AG09319 (cell line): ENCODE measurements around the gene SEPTIN2.
"Not testable (repeated sequence)": the region's sequence is repeated elsewhere in the genome, so short reads cannot be mapped to it uniquely, and the experiment has no call there.

Experiments
- DNase-seq: peaks from one replicate; pipeline ENCODE4 v3.0.0-alpha.2; 2010; ENCODE audit warnings: low read depth; ENCODE audit errors: extremely low read depth
- TF ChIP-seq, protein P1 (sequence below): IDR thresholded peaks from 2 replicates; pipeline ENCODE4 v1.5.1; 2011; ENCODE audit warnings: low read depth, mild to moderate bottlenecking, inconsistent platforms, low read length, moderate library complexity

SEPTIN2 gene

DNA sequence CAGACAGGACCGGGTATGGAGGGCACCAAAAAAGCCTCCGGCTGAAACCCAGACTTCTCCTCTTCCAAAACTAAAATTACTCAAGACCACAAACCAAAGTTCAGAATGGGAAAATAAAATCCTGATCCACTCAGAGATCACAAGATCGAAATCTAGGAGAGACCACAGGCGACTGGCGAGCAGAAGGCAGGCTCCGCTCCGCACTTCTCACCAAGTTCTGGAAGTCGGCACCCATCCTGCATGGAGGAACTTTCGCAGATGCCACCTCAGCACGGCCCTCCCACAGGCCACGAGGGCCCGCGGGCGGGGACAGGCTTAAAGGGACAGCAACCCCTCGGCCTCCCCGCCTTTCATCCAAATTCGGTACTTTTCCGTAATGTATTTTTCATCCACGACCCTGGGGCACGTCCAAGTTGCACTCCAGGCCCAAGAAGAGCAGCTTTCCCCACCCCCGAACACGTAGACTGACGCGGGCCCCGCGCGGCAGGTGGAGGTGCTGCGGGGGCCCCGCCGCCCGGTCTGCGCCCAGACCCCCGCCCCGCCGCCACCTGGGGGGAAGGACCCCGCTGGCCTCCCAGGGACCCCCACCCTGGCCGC is 43.9 kb upstream of the SEPTIN2 start:
- DNase-seq, result peak; percentile 44
- TF ChIP-seq, protein P1, sequence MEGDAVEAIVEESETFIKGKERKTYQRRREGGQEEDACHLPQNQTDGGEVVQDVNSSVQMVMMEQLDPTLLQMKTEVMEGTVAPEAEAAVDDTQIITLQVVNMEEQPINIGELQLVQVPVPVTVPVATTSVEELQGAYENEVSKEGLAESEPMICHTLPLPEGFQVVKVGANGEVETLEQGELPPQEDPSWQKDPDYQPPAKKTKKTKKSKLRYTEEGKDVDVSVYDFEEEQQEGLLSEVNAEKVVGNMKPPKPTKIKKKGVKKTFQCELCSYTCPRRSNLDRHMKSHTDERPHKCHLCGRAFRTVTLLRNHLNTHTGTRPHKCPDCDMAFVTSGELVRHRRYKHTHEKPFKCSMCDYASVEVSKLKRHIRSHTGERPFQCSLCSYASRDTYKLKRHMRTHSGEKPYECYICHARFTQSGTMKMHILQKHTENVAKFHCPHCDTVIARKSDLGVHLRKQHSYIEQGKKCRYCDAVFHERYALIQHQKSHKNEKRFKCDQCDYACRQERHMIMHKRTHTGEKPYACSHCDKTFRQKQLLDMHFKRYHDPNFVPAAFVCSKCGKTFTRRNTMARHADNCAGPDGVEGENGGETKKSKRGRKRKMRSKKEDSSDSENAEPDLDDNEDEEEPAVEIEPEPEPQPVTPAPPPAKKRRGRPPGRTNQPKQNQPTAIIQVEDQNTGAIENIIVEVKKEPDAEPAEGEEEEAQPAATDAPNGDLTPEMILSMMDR, result no peak

DNA sequence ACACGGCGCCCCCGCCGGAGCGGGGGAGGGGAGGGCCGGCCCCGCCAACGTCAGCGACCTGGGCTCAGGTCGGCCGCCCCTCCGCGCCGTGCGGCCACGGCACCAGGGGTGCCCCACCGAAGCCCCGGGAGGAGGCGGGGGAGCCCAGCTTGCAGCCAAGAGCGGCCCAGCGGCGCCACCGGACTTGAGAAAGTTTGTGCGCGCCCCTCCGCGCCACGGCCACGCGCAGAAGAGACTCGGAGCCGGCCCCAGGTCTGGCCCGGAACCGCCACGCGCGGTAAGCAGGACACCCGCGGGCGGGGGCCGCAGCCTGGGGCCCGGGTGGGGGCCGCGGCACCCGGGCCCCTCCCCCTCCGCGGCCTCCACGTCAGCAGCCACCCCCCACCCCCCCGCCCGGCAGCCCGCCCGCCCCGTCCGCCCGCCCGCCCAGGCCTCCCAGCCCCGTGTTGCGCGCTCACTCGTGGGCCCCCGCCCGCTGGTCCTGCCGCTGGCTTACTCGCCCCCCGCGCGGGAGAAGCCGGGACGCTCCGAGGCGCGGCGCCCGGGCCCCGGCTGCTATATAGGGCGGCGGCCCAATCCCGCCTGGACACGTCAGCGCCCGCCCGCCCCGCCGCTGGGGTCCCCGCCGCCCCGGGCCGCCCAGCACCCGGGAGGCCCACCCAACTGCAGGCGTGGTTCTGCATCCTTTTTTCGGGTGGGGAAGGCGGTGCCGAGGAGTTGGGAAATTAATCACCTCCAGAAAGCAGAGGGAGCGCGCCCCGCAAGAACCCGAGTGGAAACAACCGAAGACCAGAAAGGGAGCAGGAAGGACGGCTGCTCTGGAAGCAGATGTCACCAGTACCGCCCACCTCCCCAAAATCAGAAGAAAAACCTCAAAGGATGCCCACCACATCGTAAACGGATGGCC is 43.2 kb upstream of the SEPTIN2 start:
- TF ChIP-seq, protein P1, result no peak
- DNase-seq, result peak; percentile 35

DNA sequence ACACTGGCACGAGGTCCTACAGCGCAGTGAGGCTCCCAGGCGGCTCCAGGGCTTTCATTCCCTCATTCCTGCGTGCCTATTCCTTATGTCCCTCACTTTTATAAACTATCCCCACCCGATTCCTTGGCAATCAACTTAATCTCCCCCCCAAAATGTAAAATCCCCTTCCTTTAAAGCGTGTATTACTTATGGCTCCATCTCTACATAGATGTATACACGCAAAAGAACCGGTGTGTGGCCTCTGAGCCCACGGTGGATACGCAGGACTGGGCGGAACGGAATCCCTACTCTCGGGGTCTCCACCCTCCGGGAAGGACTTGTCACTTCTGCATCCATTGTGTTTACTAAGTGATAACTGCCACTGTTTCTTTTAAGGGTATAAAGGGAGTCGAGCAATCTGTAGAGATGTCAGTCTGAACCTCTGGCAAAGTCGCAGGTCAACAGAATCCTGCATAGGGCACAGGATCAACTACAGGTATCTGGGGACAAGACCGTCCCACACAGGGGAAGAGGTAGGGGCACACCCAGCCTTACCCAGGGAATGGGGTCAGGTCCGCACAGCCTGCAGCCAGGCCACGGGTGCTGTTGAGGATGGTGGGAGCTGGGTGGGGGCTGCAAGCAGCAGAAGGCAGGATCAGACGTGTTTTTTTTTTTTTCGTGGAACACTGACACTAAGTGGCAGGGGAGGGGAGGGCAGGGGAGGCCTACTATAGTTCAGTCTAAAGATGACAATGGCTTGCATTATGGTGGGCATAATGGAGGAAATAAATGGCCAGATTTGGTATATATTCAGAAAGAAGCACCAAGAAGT is 42.3 kb upstream of the SEPTIN2 start:
- DNase-seq, result no peak
- TF ChIP-seq, protein P1, result no peak

DNA sequence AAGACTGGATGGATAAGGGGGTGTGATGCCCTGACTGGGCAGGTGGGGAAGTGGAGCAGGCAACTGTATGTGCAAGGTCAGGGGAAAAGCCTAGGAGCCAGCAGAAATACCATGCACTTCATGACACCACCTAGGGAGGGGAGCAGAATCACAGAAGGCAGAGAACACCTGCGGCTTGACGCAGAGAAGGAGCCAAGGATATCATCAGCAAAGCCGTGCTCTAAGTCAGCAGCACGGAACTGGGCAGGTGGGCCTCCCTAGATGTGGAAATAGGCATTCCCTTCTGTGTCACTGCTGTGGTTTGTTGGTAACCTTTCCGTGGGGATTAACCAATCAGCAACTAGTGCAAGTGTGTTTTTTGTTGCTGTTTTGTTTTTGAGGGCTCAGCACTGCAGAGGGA is 41.6 kb upstream of the SEPTIN2 start:
- no peak for DNase-seq

DNA sequence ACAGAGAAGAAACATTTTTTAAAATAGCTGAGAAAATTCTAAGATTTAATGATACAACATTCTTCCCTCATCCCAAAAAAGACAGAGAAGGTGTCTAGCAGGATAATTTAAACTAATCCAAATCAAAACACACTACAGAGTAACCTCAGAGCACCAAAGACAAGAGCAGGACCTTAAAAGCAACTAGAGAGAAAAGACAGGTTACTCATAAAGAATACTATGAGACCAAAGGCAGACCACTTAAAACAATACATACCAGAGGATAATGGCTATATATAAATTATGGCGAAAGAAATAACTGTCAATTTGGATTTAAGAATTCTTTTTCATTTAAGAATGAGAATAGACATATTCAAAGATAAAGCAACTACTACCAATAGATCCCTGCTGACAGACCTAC is 40.2 kb upstream of the SEPTIN2 start:
- TF ChIP-seq, protein P1, result no peak
- no peak for DNase-seq

More for the DNA sequence above, 41.6 kb upstream of the SEPTIN2 start:
- TF ChIP-seq, protein P1, result no peak

DNA sequence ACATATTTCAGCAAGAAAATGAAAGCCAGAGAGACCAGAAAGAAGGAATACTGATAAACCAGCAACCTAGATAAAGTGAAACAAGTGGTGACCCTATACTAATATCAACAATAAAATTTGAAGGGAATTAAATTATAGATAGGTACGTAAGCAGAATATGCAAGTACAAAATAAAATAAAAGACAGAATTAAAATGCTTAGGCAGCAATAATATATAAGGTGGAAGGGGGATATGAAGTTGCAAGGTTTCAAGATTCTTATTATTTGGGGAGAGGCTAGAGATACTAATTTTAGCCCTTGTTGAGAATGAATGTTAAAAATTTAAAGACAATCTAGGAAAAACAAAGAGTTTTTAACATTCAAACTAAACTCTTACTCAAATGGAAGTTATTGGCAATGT is 39.8 kb upstream of the SEPTIN2 start:
- no peak for DNase-seq
- TF ChIP-seq, protein P1, result no peak

DNA sequence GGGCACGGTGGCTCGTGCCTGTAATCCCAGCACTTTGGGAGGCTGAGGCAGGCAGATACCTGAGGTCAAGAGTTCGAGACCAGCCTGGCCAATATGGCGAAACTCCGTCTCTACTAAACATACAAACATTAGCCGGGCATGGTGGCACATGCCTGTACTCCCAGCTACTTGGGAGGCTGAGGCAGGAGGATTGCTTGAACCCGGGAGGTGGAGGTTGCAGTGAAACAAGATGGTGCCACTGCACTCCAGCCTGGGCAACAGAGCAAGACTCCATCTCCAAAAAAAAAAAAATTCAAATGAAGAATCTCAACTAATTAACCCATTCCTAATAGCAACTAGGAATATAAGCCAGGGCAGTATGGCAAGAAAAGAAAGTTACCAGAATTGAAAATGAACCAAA is 37.4 kb upstream of the SEPTIN2 start:
- not testable (repeated sequence) for DNase-seq
